H9 (cell line): Measurements from ENCODE around the gene CDH19. TPM values are rescaled to one million over a fixed set of nuclear protein-coding genes. Genes with fewer than 3 reads are reported as not detected.

Experiments used
- DNase-seq: peaks from one replicate; pipeline ENCODE4 v3.0.0-alpha.2; 2017
- H2AFZ ChIP-seq: one replicate; pipeline ENCODE4 v1.6.1; 2013; ENCODE audit warnings: mild to moderate bottlenecking, low read length, control low read depth, moderate library complexity
- H2AK5ac ChIP-seq: 2 replicates; pipeline ENCODE4 v1.6.1; 2013; ENCODE audit warnings: low read length, control low read depth, mixed read lengths; ENCODE audit not compliant: insufficient read length
- H2BK120ac ChIP-seq: one replicate; pipeline ENCODE4 v1.6.1; 2013; ENCODE audit warnings: low read depth, mild to moderate bottlenecking, low read length, control low read depth, inconsistent platforms; ENCODE audit not compliant: poor library complexity, severe bottlenecking
- H2BK12ac ChIP-seq: 2 replicates; pipeline ENCODE4 v1.6.1; 2013; ENCODE audit warnings: low read length, control low read depth, mixed read lengths, low read depth; ENCODE audit not compliant: insufficient read length
- H2BK15ac ChIP-seq: 2 replicates; pipeline ENCODE4 v1.6.1; 2013; ENCODE audit warnings: low read depth, low read length, control low read depth
- H2BK20ac ChIP-seq: one replicate; pipeline ENCODE4 v1.6.1; 2013; ENCODE audit warnings: low read depth, mild to moderate bottlenecking, low read length, control low read depth, inconsistent platforms; ENCODE audit not compliant: poor library complexity, severe bottlenecking
- H2BK5ac ChIP-seq: 2 replicates; pipeline ENCODE4 v1.6.1; 2013; ENCODE audit warnings: low read length, control low read depth, mixed read lengths; ENCODE audit not compliant: insufficient read length
- H3K14ac ChIP-seq: 2 replicates; pipeline ENCODE4 v1.6.1; 2013; ENCODE audit warnings: low read length, control low read depth; ENCODE audit not compliant: insufficient read depth
- H3K18ac ChIP-seq: 2 replicates; pipeline ENCODE4 v1.6.1; 2013; ENCODE audit warnings: low read depth, mild to moderate bottlenecking, mixed read lengths, low read length, control low read depth; ENCODE audit not compliant: insufficient read length
- H3K23ac ChIP-seq: 2 replicates; pipeline ENCODE4 v1.6.1; 2013; ENCODE audit warnings: low read length, control low read depth, mixed read lengths, low read depth; ENCODE audit not compliant: insufficient read length
- H3K23me2 ChIP-seq: 2 replicates; pipeline ENCODE4 v1.6.1; 2013; ENCODE audit warnings: low read depth, mild to moderate bottlenecking, mixed read lengths, low read length, control low read depth; ENCODE audit not compliant: insufficient read length, poor library complexity, severe bottlenecking
- H3K27ac ChIP-seq: 2 replicates; pipeline ENCODE4 v1.5.1; 2013; ENCODE audit warnings: low read length, control low read depth, mixed read lengths, low read depth; ENCODE audit not compliant: insufficient read length
- H3K27me3 ChIP-seq: 2 replicates; pipeline ENCODE4 v1.6.1; 2013; ENCODE audit warnings: low read length, control low read depth, inconsistent platforms; ENCODE audit not compliant: insufficient read depth
- H3K4ac ChIP-seq: 2 replicates; pipeline ENCODE4 v1.6.1; 2013; ENCODE audit warnings: low read depth, mild to moderate bottlenecking, control low read depth, inconsistent platforms, low read length, moderate library complexity
- H3K4me1 ChIP-seq: 2 replicates; pipeline ENCODE4 v1.6.1; 2013; ENCODE audit warnings: low read length, control low read depth, inconsistent platforms; ENCODE audit not compliant: insufficient read depth
- H3K4me2 ChIP-seq: 2 replicates; pipeline ENCODE4 v1.6.1; 2013; ENCODE audit warnings: low read length, control low read depth, mixed read lengths; ENCODE audit not compliant: insufficient read length, insufficient read depth
- H3K56ac ChIP-seq: 2 replicates; pipeline ENCODE4 v1.6.1; 2013; ENCODE audit warnings: low read depth, mild to moderate bottlenecking, mixed read lengths, low read length, control low read depth; ENCODE audit not compliant: insufficient read length
- H3K79me1 ChIP-seq: 2 replicates; pipeline ENCODE4 v1.6.1; 2013; ENCODE audit warnings: low read depth, mild to moderate bottlenecking, moderate library complexity, low read length, control low read depth, inconsistent platforms; ENCODE audit not compliant: insufficient read depth, poor library complexity, severe bottlenecking
- H3K79me2 ChIP-seq: 2 replicates; pipeline ENCODE4 v1.6.1; 2013; ENCODE audit warnings: low read length, control low read depth, inconsistent platforms; ENCODE audit not compliant: insufficient read depth
- H3K9ac ChIP-seq: 2 replicates; pipeline ENCODE4 v1.6.1; 2013; ENCODE audit warnings: low read length, control low read depth, mixed read lengths; ENCODE audit not compliant: insufficient read length; ENCODE audit errors: extremely low read depth
- H3K9me3 ChIP-seq: one replicate; pipeline ENCODE4 v1.6.1; 2013; ENCODE audit warnings: low read depth, low read length, inconsistent platforms; ENCODE audit not compliant: control insufficient read depth
- H3T11ph ChIP-seq: one replicate; pipeline ENCODE4 v1.6.1; 2013; ENCODE audit warnings: mild to moderate bottlenecking, low read length, control low read depth, inconsistent platforms
- H4K20me1 ChIP-seq: one replicate; pipeline ENCODE4 v1.6.1; 2013; ENCODE audit not compliant: control insufficient read depth, insufficient read length, insufficient read depth
- H4K5ac ChIP-seq: 2 replicates; pipeline ENCODE4 v1.6.1; 2013; ENCODE audit warnings: low read depth, mild to moderate bottlenecking, mixed read lengths, low read length, control low read depth; ENCODE audit not compliant: insufficient read length
- H4K8ac ChIP-seq: replicated peaks from 2 replicates; pipeline ENCODE4 v1.6.1; 2013; ENCODE audit warnings: low read length, control low read depth, mixed read lengths, low read depth; ENCODE audit not compliant: insufficient read length
- H4K91ac ChIP-seq: 2 replicates; pipeline ENCODE4 v1.6.1; 2013; ENCODE audit warnings: low read depth, mild to moderate bottlenecking, moderate library complexity, mixed read lengths, low read length, control low read depth; ENCODE audit not compliant: insufficient read length
- H3K27ac Mint-ChIP-seq, 3 experiments: 2 replicates in 2 of 3; 3 replicates in 1 of 3; pipeline ENCODE4 v1.8.0; 2020 to 2021; ENCODE audit warnings: mixed read lengths in 3 of 3, mild to moderate bottlenecking in 1 of 3, moderate library complexity in 1 of 3
- H3K27me3 Mint-ChIP-seq: 2 replicates; pipeline ENCODE4 v1.8.0; 2021; ENCODE audit warnings: low read depth, mild to moderate bottlenecking, moderate library complexity, mixed read lengths
- H3K36me3 Mint-ChIP-seq, 3 experiments: 2 replicates in 2 of 3; 3 replicates in 1 of 3; pipeline ENCODE4 v1.8.0; 2020 to 2021; ENCODE audit warnings: low read depth in 3 of 3, mixed read lengths in 3 of 3; ENCODE audit not compliant: insufficient read depth in 1 of 3
- H3K4me1 Mint-ChIP-seq, 2 experiments: 2 replicates each; pipeline ENCODE4 v1.8.0; 2020; ENCODE audit warnings: mixed read lengths in 2 of 2
- H3K4me3 Mint-ChIP-seq, 2 experiments: 2 replicates in 1 of 2; 3 replicates in 1 of 2; pipeline ENCODE4 v1.8.0; 2020 to 2021; ENCODE audit warnings: mild to moderate bottlenecking in 2 of 2, mixed read lengths in 2 of 2, moderate library complexity in 1 of 2
- H3K9me3 Mint-ChIP-seq, 2 experiments: 2 replicates in 1 of 2; 3 replicates in 1 of 2; pipeline ENCODE4 v1.8.0; 2020; ENCODE audit warnings: mild to moderate bottlenecking in 2 of 2, mixed read lengths in 2 of 2, moderate library complexity in 1 of 2
- CTCF ChIP-seq: fragments of 200-600 bp; sonication (generic); conservative IDR thresholded peaks from 3 replicates; pipeline ENCODE4 v1.8.0; 2021; ENCODE audit warnings: antibody characterized with exemption, mild to moderate bottlenecking
- WGBS: extraction: QIAGEN DNeasy Blood & Tissue Kit; methylation state at CpG from one replicate; pipeline ENCODE4 v1.1.7; 2013; ENCODE audit warnings: missing lambda C conversion rate, low lambda C conversion rate, mixed read lengths; ENCODE audit not compliant: insufficient read length; ENCODE audit errors: extremely low coverage; 5-methylcytosine and 5-hydroxymethylcytosine counted together
- total RNA-seq: library from RNA; stranded (reverse); gene quantifications from 2 replicates; pipeline ENCODE4 v1.2.1, GENCODE V29; 2021

The CDH19 gene
- total RNA-seq, 1 experiment from 2014 or later: not detected

- Histone ChIP-seq H2BK5ac (no peak overlapping the region), H2AFZ (no peak overlapping the region), H3K4me1 (peaks cover 3% of the 10 kb centered on the region; the same call in 1 of the 2 replicates), H2BK120ac (no peak overlapping the region), H3K56ac (no peak overlapping the region), H4K8ac (no peak overlapping the region), H3K14ac (no peak overlapping the region), H3K23ac (no peak overlapping the region), H3K27me3 (no peaks in the 10 kb centered on the region), H4K91ac (no peak overlapping the region), H4K5ac (no peak overlapping the region), H3K4me2 (no peak overlapping the region), H3K79me1 (no peaks in the 10 kb centered on the region), H3K4ac (no peak overlapping the region), H3K9ac (no peak overlapping the region), H2BK12ac (no peak overlapping the region), H3K23me2 (no peaks in the 10 kb centered on the region), H2BK20ac (no peak overlapping the region), H3K9me3 (no peaks in the 10 kb centered on the region), H4K20me1 (no peaks in the 10 kb centered on the region), H3T11ph (no peak overlapping the region), H2AK5ac (no peak overlapping the region), H3K79me2 (no peaks in the 10 kb centered on the region), H3K27ac (no peak overlapping the region), H3K18ac (no peak overlapping the region), H2BK15ac (no peak overlapping the region)
- DNase-seq: no peak
- TF ChIP-seq CTCF: no peak
- Mint-ChIP-seq H3K4me1 (peaks cover 21 to 30% of the 10 kb centered on the region in 2 experiments), H3K27me3 (no peaks in the 10 kb centered on the region), H3K9me3 (no peaks in the 10 kb centered on the region; a peak in 1 of 5 replicates), H3K4me3 (no peak overlapping the region), H3K36me3 (no peaks in the 10 kb centered on the region), H3K27ac (no peak overlapping the region)
- no CpG with 5 or more reads among the region's 1 CpG for WGBS
Measured at GRCh38 chr18:66647671-66648070, 43.8 kb upstream of the CDH19 start.
